ENCODE data around the gene C8B. TPM values are rescaled to one million over a fixed set of nuclear protein-coding genes. Genes with fewer than 3 reads are reported as not detected.

The C8B gene
- total RNA-seq, 1 donor from 2014 or later, result not detected

GRCh38 chr1:56903778-56904177 lies 62.0 kb downstream of the C8B start:
- TF ChIP-seq CTCF (conservative IDR thresholded peaks at IDR 0.05), result no peak
- no peak overlapping the region for H3K27ac Mint-ChIP-seq (ENCODE audit: unreplicated experiment)

DNA sequence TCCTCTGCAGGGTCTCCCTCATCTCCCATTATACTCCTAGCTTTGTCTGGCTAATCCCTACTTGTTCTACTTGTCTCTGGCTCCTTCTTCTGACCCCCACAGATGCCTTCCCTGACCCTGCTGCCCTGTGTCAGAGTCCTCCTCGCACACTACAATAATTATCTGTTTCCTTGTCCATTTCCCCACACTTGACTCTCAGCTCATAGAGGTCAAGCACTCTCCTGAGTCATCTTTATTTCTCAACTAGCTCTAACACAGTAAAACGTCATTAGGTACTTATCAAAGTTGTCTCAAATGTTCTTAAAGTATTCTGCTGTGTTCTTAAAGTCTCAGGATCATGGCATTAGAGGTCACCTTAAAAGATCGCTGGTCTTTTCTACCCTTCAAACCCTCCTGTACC lies 64.1 kb downstream of the C8B start:
- TF ChIP-seq CTCF (conservative IDR thresholded peaks at IDR 0.05), result no peak
- H3K27me3 Mint-ChIP-seq (ENCODE audit: low read depth), result no peaks in the 10 kb centered on the region
- H3K4me1 Mint-ChIP-seq, result peaks cover 14% of the 10 kb centered on the region
- no peak for DNase-seq (ENCODE audit: low read depth, low spot score)
- H3K9me3 Mint-ChIP-seq, result peaks cover 4% of the 10 kb centered on the region
- H3K27ac Mint-ChIP-seq (ENCODE audit: unreplicated experiment), result no peak overlapping the region
- no peaks in the 10 kb centered on the region for H3K36me3 Mint-ChIP-seq (ENCODE audit: low read depth)
- H3K4me3 Mint-ChIP-seq, result no peak overlapping the region

More at GRCh38 chr1:56903778-56904177, 62.0 kb downstream of the C8B start:
- peaks cover 14% of the 10 kb centered on the region for H3K4me1 Mint-ChIP-seq
- H3K4me3 Mint-ChIP-seq, result no peak overlapping the region
- H3K36me3 Mint-ChIP-seq (ENCODE audit: low read depth), result no peaks in the 10 kb centered on the region
- no peaks in the 10 kb centered on the region for H3K27me3 Mint-ChIP-seq (ENCODE audit: low read depth)
- DNase-seq (ENCODE audit: low read depth, low spot score), result no peak
- peaks cover 4% of the 10 kb centered on the region for H3K9me3 Mint-ChIP-seq

DNA sequence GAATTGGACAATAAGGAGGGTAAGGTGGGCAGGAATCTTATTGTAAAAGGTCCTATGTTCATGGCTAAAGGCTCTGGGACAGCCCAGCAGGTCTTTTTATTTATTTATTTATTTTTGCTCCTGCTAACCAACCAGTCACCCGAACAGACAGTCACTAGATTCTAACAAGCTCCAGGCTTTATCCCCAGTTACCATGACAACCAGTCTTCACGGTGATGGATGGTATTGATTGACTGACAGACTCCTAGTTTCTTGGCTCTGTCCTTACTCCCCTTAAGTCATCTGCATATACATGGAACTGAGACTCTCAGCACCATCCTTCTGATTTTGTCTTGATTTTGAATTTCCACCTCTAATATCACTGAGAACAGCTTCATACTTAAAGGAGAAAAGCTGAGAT lies 66.9 kb downstream of the C8B start:
- no peak for TF ChIP-seq CTCF (conservative IDR thresholded peaks at IDR 0.05)
- no peak overlapping the region for H3K4me3 Mint-ChIP-seq
- no peaks in the 10 kb centered on the region for H3K36me3 Mint-ChIP-seq (ENCODE audit: low read depth)
- peaks cover 14% of the 10 kb centered on the region for H3K4me1 Mint-ChIP-seq
- no peak overlapping the region for H3K27ac Mint-ChIP-seq (ENCODE audit: unreplicated experiment)
- peaks cover 4% of the 10 kb centered on the region for H3K9me3 Mint-ChIP-seq
- H3K27me3 Mint-ChIP-seq (ENCODE audit: low read depth), result no peaks in the 10 kb centered on the region
- DNase-seq (ENCODE audit: low read depth, low spot score), result no peak

DNA sequence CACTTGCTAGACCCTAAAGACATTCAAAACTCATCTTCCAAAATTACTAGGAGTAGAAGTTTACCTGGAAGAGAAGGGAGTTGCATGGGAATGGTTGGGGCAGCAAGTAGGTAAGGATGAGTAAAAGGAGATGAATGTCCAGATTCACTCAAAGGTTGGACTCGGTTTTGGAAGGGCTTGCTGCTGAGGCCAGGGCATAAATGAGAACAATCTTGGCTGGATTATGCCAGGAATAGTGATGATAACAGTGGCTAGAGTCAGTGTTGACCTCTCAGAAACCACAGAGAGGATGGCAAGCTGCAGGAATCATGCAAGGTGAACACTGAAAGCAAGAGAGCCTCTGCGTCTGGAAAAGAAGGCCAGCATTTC lies 67.8 kb downstream of the C8B start:
- no peak overlapping the region for H3K4me3 Mint-ChIP-seq
- H3K27me3 Mint-ChIP-seq (ENCODE audit: low read depth), result no peaks in the 10 kb centered on the region
- H3K9me3 Mint-ChIP-seq, result peaks cover 4% of the 10 kb centered on the region
- H3K27ac Mint-ChIP-seq (ENCODE audit: unreplicated experiment), result no peak overlapping the region
- no peak for TF ChIP-seq CTCF (conservative IDR thresholded peaks at IDR 0.05)
- H3K4me1 Mint-ChIP-seq, result peaks cover 14% of the 10 kb centered on the region
- H3K36me3 Mint-ChIP-seq (ENCODE audit: low read depth), result no peaks in the 10 kb centered on the region
- no peak for DNase-seq (ENCODE audit: low read depth, low spot score)

GRCh38 chr1:56897150-56898004 lies 68.4 kb downstream of the C8B start:
- Mint-ChIP-seq H3K27me3 (ENCODE audit: low read depth) (no peaks in the 10 kb centered on the region), H3K27ac (ENCODE audit: unreplicated experiment) (no peak overlapping the region), H3K9me3 (peaks cover 4% of the 10 kb centered on the region), H3K4me3 (no peak overlapping the region), H3K4me1 (peaks cover 14% of the 10 kb centered on the region), H3K36me3 (ENCODE audit: low read depth) (no peaks in the 10 kb centered on the region)
- no peak for DNase-seq (ENCODE audit: low read depth, low spot score)
- no peak for TF ChIP-seq CTCF (conservative IDR thresholded peaks at IDR 0.05)
